PFSK-1 (cell line): ENCODE results near the gene ROBO1.

ENCODE experiments used
- FOXP2 ChIP-seq: optimal IDR thresholded peaks from 2 replicates; pipeline ENCODE3; 2011; ENCODE audit warnings: borderline replicate concordance, control low read depth, inconsistent platforms; ENCODE audit not compliant: insufficient read depth; ENCODE audit errors: extremely low read length, extremely low read depth
- POLR2AphosphoS5 ChIP-seq: IDR thresholded peaks from 2 replicates; pipeline ENCODE4 v1.6.1; 2012; ENCODE audit warnings: low read depth, mild to moderate bottlenecking, control low read depth, low read length, moderate library complexity
- SIN3A ChIP-seq: IDR thresholded peaks from 2 replicates; pipeline ENCODE4 v1.6.1; 2012; ENCODE audit warnings: mild to moderate bottlenecking, low read length, moderate library complexity, borderline replicate concordance; ENCODE audit not compliant: insufficient read depth
- TAF1 ChIP-seq: IDR thresholded peaks from 2 replicates; pipeline ENCODE4 v1.6.1; 2012; ENCODE audit warnings: low read length, control low read depth, borderline replicate concordance; ENCODE audit not compliant: insufficient read depth
- TF ChIP-seq, protein P1 (sequence below), 2 experiments: IDR thresholded peaks; 2 replicates each; pipeline versions ENCODE4 v1.6.1 to v1.8.0; 2011 to 2012; ENCODE audit warnings: low read depth in 2 of 2, low read length in 2 of 2, control low read depth in 1 of 2, inconsistent platforms in 1 of 2, mild to moderate bottlenecking in 1 of 2, moderate library complexity in 1 of 2; ENCODE audit not compliant: insufficient read depth in 1 of 2

Gene ROBO1

DNA sequence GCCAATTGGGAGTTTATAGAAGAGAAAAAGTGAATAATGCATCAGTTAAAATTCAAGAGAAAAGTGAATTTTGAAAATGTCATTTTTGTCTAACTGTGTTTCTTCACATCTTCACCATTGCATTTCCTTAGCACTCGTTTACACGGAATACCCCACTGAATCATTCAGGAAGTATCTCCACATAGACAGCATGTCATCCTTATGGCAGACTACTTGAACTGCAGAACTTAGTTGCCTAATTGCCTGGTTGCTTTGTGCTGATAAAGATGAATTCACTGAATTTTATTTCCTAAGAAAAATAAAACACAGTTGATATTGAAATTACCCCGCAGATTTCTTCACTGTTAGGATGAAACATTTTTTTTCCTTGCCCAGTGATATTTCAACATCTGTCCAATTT is 627.1 kb downstream of the ROBO1 start:
- TF ChIP-seq SIN3A (no peak), TAF1 (no peak), POLR2AphosphoS5 (no peak), FOXP2 (no peak)
- TF ChIP-seq, protein P1, sequence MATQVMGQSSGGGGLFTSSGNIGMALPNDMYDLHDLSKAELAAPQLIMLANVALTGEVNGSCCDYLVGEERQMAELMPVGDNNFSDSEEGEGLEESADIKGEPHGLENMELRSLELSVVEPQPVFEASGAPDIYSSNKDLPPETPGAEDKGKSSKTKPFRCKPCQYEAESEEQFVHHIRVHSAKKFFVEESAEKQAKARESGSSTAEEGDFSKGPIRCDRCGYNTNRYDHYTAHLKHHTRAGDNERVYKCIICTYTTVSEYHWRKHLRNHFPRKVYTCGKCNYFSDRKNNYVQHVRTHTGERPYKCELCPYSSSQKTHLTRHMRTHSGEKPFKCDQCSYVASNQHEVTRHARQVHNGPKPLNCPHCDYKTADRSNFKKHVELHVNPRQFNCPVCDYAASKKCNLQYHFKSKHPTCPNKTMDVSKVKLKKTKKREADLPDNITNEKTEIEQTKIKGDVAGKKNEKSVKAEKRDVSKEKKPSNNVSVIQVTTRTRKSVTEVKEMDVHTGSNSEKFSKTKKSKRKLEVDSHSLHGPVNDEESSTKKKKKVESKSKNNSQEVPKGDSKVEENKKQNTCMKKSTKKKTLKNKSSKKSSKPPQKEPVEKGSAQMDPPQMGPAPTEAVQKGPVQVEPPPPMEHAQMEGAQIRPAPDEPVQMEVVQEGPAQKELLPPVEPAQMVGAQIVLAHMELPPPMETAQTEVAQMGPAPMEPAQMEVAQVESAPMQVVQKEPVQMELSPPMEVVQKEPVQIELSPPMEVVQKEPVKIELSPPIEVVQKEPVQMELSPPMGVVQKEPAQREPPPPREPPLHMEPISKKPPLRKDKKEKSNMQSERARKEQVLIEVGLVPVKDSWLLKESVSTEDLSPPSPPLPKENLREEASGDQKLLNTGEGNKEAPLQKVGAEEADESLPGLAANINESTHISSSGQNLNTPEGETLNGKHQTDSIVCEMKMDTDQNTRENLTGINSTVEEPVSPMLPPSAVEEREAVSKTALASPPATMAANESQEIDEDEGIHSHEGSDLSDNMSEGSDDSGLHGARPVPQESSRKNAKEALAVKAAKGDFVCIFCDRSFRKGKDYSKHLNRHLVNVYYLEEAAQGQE (IDR thresholded peaks at IDR 0.05; ENCODE audit: insufficient read depth in 1 of 2, low read depth in 2 of 2, low read length in 2 of 2), result no peak

DNA sequence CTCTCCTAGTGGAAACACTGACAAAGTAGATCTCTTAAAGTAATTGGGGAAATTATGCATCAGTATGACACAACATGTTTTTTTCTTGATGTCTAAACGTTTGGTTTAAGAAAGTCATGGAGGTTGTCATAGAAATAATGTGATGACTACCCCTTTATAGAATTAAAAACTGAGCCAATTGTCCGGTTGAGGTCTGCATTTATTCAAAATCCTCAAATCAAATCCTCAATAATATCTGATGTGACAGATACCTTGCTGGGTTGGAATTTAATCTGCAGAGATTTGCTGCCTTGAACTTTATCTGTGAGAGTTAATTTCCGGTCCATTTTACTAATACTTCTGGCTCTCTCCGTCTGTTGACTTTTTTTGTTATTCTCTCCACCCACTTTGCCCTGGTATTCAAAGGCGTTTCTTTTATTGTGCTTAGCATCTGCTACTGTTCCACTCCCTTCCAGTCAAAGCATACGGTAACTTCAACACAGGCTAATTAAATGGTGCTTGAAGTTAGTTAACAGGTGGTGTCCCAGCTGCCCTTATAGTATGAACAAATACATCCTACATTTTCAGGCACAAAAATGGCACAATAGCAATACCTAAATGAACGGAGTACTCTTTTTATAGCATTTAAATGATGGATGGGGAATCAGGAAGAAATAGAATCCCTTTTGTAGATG is 628.3 kb downstream of the ROBO1 start:
- TF ChIP-seq, protein P1 (IDR thresholded peaks at IDR 0.05; ENCODE audit: insufficient read depth in 1 of 2, low read depth in 2 of 2, low read length in 2 of 2), result no peak
- TF ChIP-seq TAF1 (no peak), SIN3A (no peak), FOXP2 (no peak), POLR2AphosphoS5 (no peak)

DNA sequence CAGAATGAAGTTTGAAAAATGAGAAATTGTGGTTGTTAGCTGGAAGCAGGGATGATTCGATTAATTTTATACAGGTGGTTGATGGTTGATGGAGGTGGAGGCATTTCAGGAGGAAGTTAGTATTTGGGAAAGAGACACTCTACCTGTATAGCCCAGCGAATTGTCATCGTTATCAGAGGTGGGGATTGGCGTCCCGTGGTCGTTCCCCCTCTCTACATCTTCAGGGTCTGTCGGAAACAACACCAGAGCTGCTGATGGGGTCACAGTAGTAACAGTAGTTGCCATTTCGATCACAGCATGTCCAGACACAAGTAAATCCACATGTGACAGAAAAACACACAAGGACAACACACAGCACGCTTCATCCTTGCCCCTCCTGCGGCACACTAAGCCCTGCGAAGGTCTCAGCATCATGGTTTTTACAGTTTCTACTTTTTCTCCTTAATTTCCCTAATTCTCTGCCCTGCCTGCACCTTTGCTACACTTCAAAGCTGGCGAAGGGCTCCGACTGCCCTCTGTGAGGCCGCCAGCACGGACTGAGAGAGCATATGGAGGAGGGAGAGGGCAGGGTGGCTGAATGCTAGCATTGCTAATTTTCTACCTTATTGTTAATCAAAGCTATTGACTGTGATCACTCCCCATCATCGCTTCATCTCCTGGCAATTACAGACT is 642.3 kb downstream of the ROBO1 start:
- TF ChIP-seq FOXP2, result no peak

DNA sequence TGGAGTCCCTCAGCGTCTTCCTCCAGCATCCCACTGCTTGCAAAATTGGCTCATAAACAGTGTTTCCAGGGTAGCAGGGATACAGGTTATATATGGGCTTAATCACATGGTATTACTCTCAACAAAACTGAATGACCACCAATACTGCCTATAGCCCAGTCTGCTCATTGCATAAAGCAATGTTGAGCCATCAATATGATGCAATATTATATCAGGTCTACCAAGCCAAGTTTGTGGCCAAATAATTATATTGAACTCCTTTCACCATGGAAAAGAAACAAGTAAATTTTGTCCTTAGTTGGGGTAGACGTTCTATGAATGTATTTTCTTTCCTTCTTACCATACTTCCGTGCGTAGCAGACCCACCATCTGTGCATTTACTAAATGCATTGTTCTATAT is 652.3 kb downstream of the ROBO1 start:
- TF ChIP-seq, protein P1 (IDR thresholded peaks at IDR 0.05; ENCODE audit: insufficient read depth in 1 of 2, low read depth in 2 of 2, low read length in 2 of 2), result no peak
- TF ChIP-seq TAF1, result no peak
- no peak for TF ChIP-seq FOXP2

DNA sequence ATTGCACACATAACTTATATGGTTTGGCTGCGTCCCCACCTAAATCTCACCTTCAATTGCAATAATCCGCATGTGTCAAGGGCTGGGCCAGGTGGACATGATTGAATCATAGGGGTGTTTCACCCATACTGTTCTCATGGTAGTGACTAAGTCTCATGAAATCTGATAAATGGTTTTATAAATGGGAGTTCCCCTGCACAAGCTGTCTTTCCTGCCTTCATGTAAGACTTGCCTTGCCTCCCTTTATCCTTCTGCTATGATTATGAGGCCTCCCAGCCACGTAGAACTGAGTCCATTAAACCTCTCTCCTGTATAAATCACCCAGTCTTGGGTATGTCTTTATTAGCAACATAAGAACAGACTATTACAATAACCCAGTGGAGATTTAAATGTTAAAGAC is 653.9 kb downstream of the ROBO1 start:
- TF ChIP-seq FOXP2 (no peak), SIN3A (no peak), POLR2AphosphoS5 (no peak), TAF1 (no peak)
- TF ChIP-seq, protein P1 (IDR thresholded peaks at IDR 0.05; ENCODE audit: insufficient read depth in 1 of 2, low read depth in 2 of 2, low read length in 2 of 2), result no peak
